ENCODE results near the gene SLMAP. TPM values are rescaled to one million over a fixed set of nuclear protein-coding genes. Genes with fewer than 3 reads are reported as not detected.

Gene SLMAP
- polyA plus RNA-seq, 1 donor (not counting 4 experiments of a cell fraction or from before 2014, with no cell fraction given) = 58.0 TPM

GRCh38 chr3:57896691-57897090, 140.6 kb downstream of the SLMAP start:
- TF ChIP-seq EZH2 (IDR thresholded peaks at IDR 0.05; ENCODE audit: low read length) (no peak), CTCF (optimal IDR thresholded peaks at IDR 0.05 in 1 of 3, IDR thresholded peaks at IDR 0.05 in 1 of 3, conservative IDR thresholded peaks at IDR 0.05 in 1 of 3; ENCODE audit: extremely low read depth in 1 of 3, insufficient read depth in 2 of 3, low read length in 3 of 3) (no peak)
- H3K27me3 ChIP-seq (ENCODE audit: control insufficient read depth, extremely low read depth, insufficient read depth, low read length) = no peaks in the 10 kb centered on the region
- H3K36me3 ChIP-seq (ENCODE audit: control insufficient read depth in 2 of 2, extremely low read depth in 1 of 2, insufficient read depth in 2 of 2, low read length in 2 of 2) = peaks cover 9% of the 10 kb centered on the region in 2 experiments
- FAIRE-seq (no peak), DNase-seq (ENCODE audit: low read depth, low spot score) (no peak)
- no peaks in the 10 kb centered on the region for H3K9me3 ChIP-seq (ENCODE audit: control insufficient read depth, low read depth, low read length)
- no peak overlapping the region for H3K4me2 ChIP-seq (ENCODE audit: control insufficient read depth, extremely low read depth, insufficient read depth, low read depth, low read length)
- H2AFZ ChIP-seq (ENCODE audit: control insufficient read depth, low read length) = no peak overlapping the region
- no peak overlapping the region for H3K27ac ChIP-seq (ENCODE audit: control insufficient read depth, insufficient read depth, low read length)
- H3K4me1 ChIP-seq (ENCODE audit: control insufficient read depth, extremely low read depth, insufficient read depth, low read length) = no peaks in the 10 kb centered on the region
- H3K9me1 ChIP-seq (ENCODE audit: control insufficient read depth, extremely low read depth, insufficient read depth, low read length) = no peaks in the 10 kb centered on the region
- H3K9ac ChIP-seq (ENCODE audit: control insufficient read depth, extremely low read depth, insufficient read depth, low read length) = no peak overlapping the region
- no peaks in the 10 kb centered on the region for H3K79me2 ChIP-seq (ENCODE audit: control insufficient read depth, insufficient read depth, low read length)
- H3K4me3 ChIP-seq (ENCODE audit: control insufficient read depth in 2 of 3, extremely low read depth in 1 of 3, insufficient read depth in 2 of 3, low read depth in 1 of 3, low read length in 3 of 3) = no peak overlapping the region
- dilution Hi-C loops (cut with MboI; ENCODE audit: extremely low pct_ligation_motif_present, low sequenced_read_pairs) = no loop called here
- no peaks in the 10 kb centered on the region for H4K20me1 ChIP-seq (ENCODE audit: control insufficient read depth, extremely low read depth, insufficient read depth, low read length)

- H4K20me1 ChIP-seq (ENCODE audit: control insufficient read depth, extremely low read depth, insufficient read depth, low read length) = no peaks in the 10 kb centered on the region
- no peak overlapping the region for H3K4me2 ChIP-seq (ENCODE audit: control insufficient read depth, extremely low read depth, insufficient read depth, low read depth, low read length)
- no peak for DNase-seq (ENCODE audit: low read depth, low spot score)
- H3K79me2 ChIP-seq (ENCODE audit: control insufficient read depth, insufficient read depth, low read length) = no peaks in the 10 kb centered on the region
- TF ChIP-seq CTCF (optimal IDR thresholded peaks at IDR 0.05 in 1 of 3, IDR thresholded peaks at IDR 0.05 in 1 of 3, conservative IDR thresholded peaks at IDR 0.05 in 1 of 3; ENCODE audit: extremely low read depth in 1 of 3, insufficient read depth in 2 of 3, low read length in 3 of 3) (no peak), EZH2 (IDR thresholded peaks at IDR 0.05; ENCODE audit: low read length) (no peak)
- H3K4me3 ChIP-seq (ENCODE audit: control insufficient read depth in 2 of 3, extremely low read depth in 1 of 3, insufficient read depth in 2 of 3, low read depth in 1 of 3, low read length in 3 of 3) = no peak overlapping the region
- no peak overlapping the region for H3K27ac ChIP-seq (ENCODE audit: control insufficient read depth, insufficient read depth, low read length)
- no peaks in the 10 kb centered on the region for H3K9me1 ChIP-seq (ENCODE audit: control insufficient read depth, extremely low read depth, insufficient read depth, low read length)
- no peak for FAIRE-seq
- peaks cover 3 to 14% of the 10 kb centered on the region in 2 experiments for H3K36me3 ChIP-seq (ENCODE audit: control insufficient read depth in 2 of 2, extremely low read depth in 1 of 2, insufficient read depth in 2 of 2, low read length in 2 of 2)
- dilution Hi-C loops (cut with MboI; ENCODE audit: extremely low pct_ligation_motif_present, low sequenced_read_pairs) = no loop called here
- H3K4me1 ChIP-seq (ENCODE audit: control insufficient read depth, extremely low read depth, insufficient read depth, low read length) = no peaks in the 10 kb centered on the region
- H3K9ac ChIP-seq (ENCODE audit: control insufficient read depth, extremely low read depth, insufficient read depth, low read length) = no peak overlapping the region
- H3K27me3 ChIP-seq (ENCODE audit: control insufficient read depth, extremely low read depth, insufficient read depth, low read length) = no peaks in the 10 kb centered on the region
- H3K9me3 ChIP-seq (ENCODE audit: control insufficient read depth, low read depth, low read length) = no peaks in the 10 kb centered on the region
- H2AFZ ChIP-seq (ENCODE audit: control insufficient read depth, low read length) = no peak overlapping the region
These were observed 144.7 kb downstream of the SLMAP start for GRCh38 chr3:57900786-57901185.
